HFFc6 (cell line): ENCODE data around the gene KLHL33. TPM values are rescaled to one million over a fixed set of nuclear protein-coding genes. Genes with fewer than 3 reads are reported as not detected.

Source experiments
- DNase-seq: peaks from one replicate; pipeline ENCODE4 v3.0.0-alpha.2; 2018
- H3K27ac Mint-ChIP-seq: 2 replicates; pipeline ENCODE4 v1.8.0; 2020; ENCODE audit warnings: mild to moderate bottlenecking, mixed read lengths
- H3K27me3 Mint-ChIP-seq: 2 replicates; pipeline ENCODE4 v1.8.0; 2021; ENCODE audit warnings: mild to moderate bottlenecking, moderate library complexity, mixed read lengths; ENCODE audit not compliant: insufficient read depth
- H3K36me3 Mint-ChIP-seq: 2 replicates; pipeline ENCODE4 v1.8.0; 2021; ENCODE audit warnings: low read depth, mixed read lengths
- H3K4me1 Mint-ChIP-seq: 2 replicates; pipeline ENCODE4 v1.8.0; 2020; ENCODE audit warnings: low read depth, mixed read lengths
- H3K4me3 Mint-ChIP-seq: 2 replicates; pipeline ENCODE4 v1.8.0; 2020; ENCODE audit warnings: mild to moderate bottlenecking, moderate library complexity, mixed read lengths
- H3K9me3 Mint-ChIP-seq: 2 replicates; pipeline ENCODE4 v1.8.0; 2020; ENCODE audit warnings: mild to moderate bottlenecking, mixed read lengths
- CTCF ChIP-seq: fragments of 200-600 bp; sonication (generic); IDR thresholded peaks from 2 replicates; pipeline ENCODE4 v1.5.0; 2021; ENCODE audit warnings: antibody characterized with exemption, mild to moderate bottlenecking
- total RNA-seq, 6 experiments: library from RNA; stranded (reverse); fragmentation: NEBNext Ultra II Directional; extraction: Animal tissue kit (Norgen Biotek cat#: 25700); gene quantifications; 2 replicates in 1 of 6; 3 replicates in 5 of 6; pipeline ENCODE4 v1.2.3, GENCODE V29; 2021

KLHL33 gene
- total RNA-seq, 6 experiments from 2014 or later, result 0.05 TPM; not detected in 5

- Mint-ChIP-seq H3K4me1 (peaks cover 13% of the 10 kb centered on the region), H3K4me3 (no peak overlapping the region), H3K36me3 (no peaks in the 10 kb centered on the region), H3K9me3 (no peaks in the 10 kb centered on the region), H3K27ac (no peak overlapping the region), H3K27me3 (no peaks in the 10 kb centered on the region; the same call in 1 of the 2 replicates)
- TF ChIP-seq CTCF, result no peak
- no peak for DNase-seq
Observed at GRCh38 chr14:20429801-20430669, 5.9 kb downstream of the KLHL33 start.

GRCh38 chr14:20428802-20429201 is 7.2 kb downstream of the KLHL33 start:
- H3K36me3 Mint-ChIP-seq, result no peaks in the 10 kb centered on the region
- no peak overlapping the region for H3K27ac Mint-ChIP-seq
- no peaks in the 10 kb centered on the region for H3K27me3 Mint-ChIP-seq
- DNase-seq, result no peak
- H3K9me3 Mint-ChIP-seq, result no peaks in the 10 kb centered on the region
- no peak for TF ChIP-seq CTCF
- H3K4me1 Mint-ChIP-seq, result peaks cover 13% of the 10 kb centered on the region
- no peak overlapping the region for H3K4me3 Mint-ChIP-seq

GRCh38 chr14:20428010-20428365 is 8.0 kb downstream of the KLHL33 start:
- Mint-ChIP-seq H3K36me3 (no peaks in the 10 kb centered on the region), H3K27me3 (no peaks in the 10 kb centered on the region), H3K9me3 (no peaks in the 10 kb centered on the region), H3K4me1 (peaks cover 13% of the 10 kb centered on the region), H3K4me3 (no peak overlapping the region), H3K27ac (no peak overlapping the region)
- TF ChIP-seq CTCF, result no peak
- DNase-seq, result no peak

GRCh38 chr14:20427231-20428009 is 8.5 kb downstream of the KLHL33 start:
- DNase-seq, result peak; percentile 46
- Mint-ChIP-seq H3K9me3 (no peaks in the 10 kb centered on the region), H3K4me1 (peaks cover 13% of the 10 kb centered on the region), H3K27me3 (no peaks in the 10 kb centered on the region; the same call in 1 of the 2 replicates), H3K36me3 (no peaks in the 10 kb centered on the region), H3K27ac (peak overlapping the region; percentile 41), H3K4me3 (peak overlapping the region; percentile 30; the same call in 1 of the 2 replicates)
- no peak for TF ChIP-seq CTCF

GRCh38 chr14:20424851-20425250 is 11.1 kb downstream of the KLHL33 start:
- Mint-ChIP-seq H3K36me3 (no peaks in the 10 kb centered on the region), H3K27ac (no peak overlapping the region), H3K4me3 (no peak overlapping the region)

More at GRCh38 chr14:20424851-20425250, 11.1 kb downstream of the KLHL33 start:
- H3K9me3 Mint-ChIP-seq, result no peaks in the 10 kb centered on the region
- no peak for TF ChIP-seq CTCF
- H3K4me1 Mint-ChIP-seq, result peaks cover 13% of the 10 kb centered on the region
- H3K27me3 Mint-ChIP-seq, result peaks cover 2% of the 10 kb centered on the region; the same call in 1 of the 2 replicates
- no peak for DNase-seq
